Lower leg skin (tissue), 3 donors: ENCODE results near the gene DTNBP1.

Experiments used
- POLR2A ChIP-seq, 2 donors: fragments of 450-650 bp; IDR thresholded peaks; one replicate each; pipeline ENCODE4 v1.6.1; 2016 to 2017; ENCODE audit warnings: antibody characterized with exemption in 2 of 2, mild to moderate bottlenecking in 1 of 2, moderate library complexity in 1 of 2
- TF ChIP-seq, protein P1 (sequence below), 3 donors: fragments of 450-650 bp; IDR thresholded peaks; one replicate each; pipeline ENCODE4 v1.5.1; 2016; ENCODE audit warnings: antibody characterized with exemption in 3 of 3, mild to moderate bottlenecking in 3 of 3, moderate library complexity in 2 of 3

DNA sequence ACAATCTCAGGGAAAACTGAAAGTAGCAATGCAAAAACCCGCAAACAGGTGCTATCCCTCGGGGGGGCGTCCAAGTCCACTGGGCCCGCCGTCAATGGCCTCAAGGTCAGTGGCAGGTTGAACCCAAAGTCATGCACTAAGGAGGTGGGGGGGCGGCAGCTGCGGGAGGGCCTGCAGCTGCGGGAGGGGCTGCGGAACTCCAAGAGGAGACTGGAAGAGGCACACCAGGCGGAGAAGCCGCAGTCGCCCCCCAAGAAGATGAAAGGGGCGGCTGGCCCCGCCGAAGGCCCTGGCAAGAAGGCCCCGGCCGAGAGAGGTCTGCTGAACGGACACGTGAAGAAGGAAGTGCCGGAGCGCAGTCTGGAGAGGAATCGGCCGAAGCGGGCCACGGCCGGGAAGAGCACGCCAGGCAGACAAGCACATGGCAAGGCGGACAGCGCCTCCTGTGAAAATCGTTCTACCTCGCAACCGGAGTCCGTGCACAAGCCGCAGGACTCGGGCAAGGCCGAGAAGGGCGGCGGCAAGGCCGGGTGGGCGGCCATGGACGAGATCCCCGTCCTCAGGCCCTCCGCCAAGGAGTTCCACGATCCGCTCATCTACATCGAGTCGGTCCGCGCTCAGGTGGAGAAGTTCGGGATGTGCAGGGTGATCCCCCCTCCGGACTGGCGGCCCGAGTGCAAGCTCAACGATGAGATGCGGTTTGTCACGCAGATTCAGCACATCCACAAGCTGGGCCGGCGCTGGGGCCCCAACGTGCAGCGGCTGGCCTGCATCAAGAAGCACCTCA lies 166.3 kb downstream of the DTNBP1 start:
- TF ChIP-seq, protein P1, sequence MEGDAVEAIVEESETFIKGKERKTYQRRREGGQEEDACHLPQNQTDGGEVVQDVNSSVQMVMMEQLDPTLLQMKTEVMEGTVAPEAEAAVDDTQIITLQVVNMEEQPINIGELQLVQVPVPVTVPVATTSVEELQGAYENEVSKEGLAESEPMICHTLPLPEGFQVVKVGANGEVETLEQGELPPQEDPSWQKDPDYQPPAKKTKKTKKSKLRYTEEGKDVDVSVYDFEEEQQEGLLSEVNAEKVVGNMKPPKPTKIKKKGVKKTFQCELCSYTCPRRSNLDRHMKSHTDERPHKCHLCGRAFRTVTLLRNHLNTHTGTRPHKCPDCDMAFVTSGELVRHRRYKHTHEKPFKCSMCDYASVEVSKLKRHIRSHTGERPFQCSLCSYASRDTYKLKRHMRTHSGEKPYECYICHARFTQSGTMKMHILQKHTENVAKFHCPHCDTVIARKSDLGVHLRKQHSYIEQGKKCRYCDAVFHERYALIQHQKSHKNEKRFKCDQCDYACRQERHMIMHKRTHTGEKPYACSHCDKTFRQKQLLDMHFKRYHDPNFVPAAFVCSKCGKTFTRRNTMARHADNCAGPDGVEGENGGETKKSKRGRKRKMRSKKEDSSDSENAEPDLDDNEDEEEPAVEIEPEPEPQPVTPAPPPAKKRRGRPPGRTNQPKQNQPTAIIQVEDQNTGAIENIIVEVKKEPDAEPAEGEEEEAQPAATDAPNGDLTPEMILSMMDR (IDR thresholded peaks at IDR 0.05): no peak
- no peak for TF ChIP-seq POLR2A (IDR thresholded peaks at IDR 0.05)
